GM21526 (cell line): ENCODE measurements around the gene PKN3.
"Not testable (repeated sequence)": the region's sequence is repeated elsewhere in the genome, so short reads cannot be mapped to it uniquely, and the experiment has no call there.

Experiments used
- ATAC-seq: cut with Tn5 transposase; IDR thresholded peaks from one replicate; pipeline ENCODE4 v1.9.1; 2021; ENCODE audit warnings: moderate library complexity; ENCODE audit not compliant: unreplicated experiment, low FRiP score

The PKN3 gene

GRCh38 chr9:128702445-128702948, at the start of gene PKN3:
TSS of gene PKN3 (plus strand) at chr9:128702503. CDS start at chr9:128702916, 413 bp downstream.
- ATAC-seq, result peak; percentile 57

GRCh38 chr9:128653908-128654307, 48.4 kb upstream of the PKN3 start:
- ATAC-seq, result no peak

- no peak for ATAC-seq
These were observed 47.8 kb upstream of the PKN3 start for GRCh38 chr9:128654481-128654880.

GRCh38 chr9:128656416-128657343, 45.6 kb upstream of the PKN3 start, which contains the start of gene DYNC2I2:
TSS of gene DYNC2I2 (minus strand) at chr9:128656847. CDS start at chr9:128656726, 121 bp downstream.
- ATAC-seq, result peak; percentile 61

GRCh38 chr9:128657344-128657704, 45.0 kb upstream of the PKN3 start:
- no peak for ATAC-seq

- ATAC-seq, result no peak
These were observed 44.5 kb upstream of the PKN3 start for GRCh38 chr9:128657796-128658195.

- ATAC-seq, result not testable (repeated sequence)
These were observed 35.8 kb upstream of the PKN3 start for GRCh38 chr9:128666481-128666941.

GRCh38 chr9:128669786-128670185, 32.5 kb upstream of the PKN3 start:
- ATAC-seq, result no peak

- ATAC-seq, result no peak
These were observed 26.9 kb upstream of the PKN3 start for GRCh38 chr9:128675382-128675781.

GRCh38 chr9:128677794-128678193, 24.5 kb upstream of the PKN3 start:
- no peak for ATAC-seq

- ATAC-seq, result no peak
These were observed 18.8 kb upstream of the PKN3 start for GRCh38 chr9:128683340-128684064.

- ATAC-seq, result no peak
These were observed 18.3 kb upstream of the PKN3 start for GRCh38 chr9:128684065-128684324.

GRCh38 chr9:128684325-128685199, 17.7 kb upstream of the PKN3 start:
- no peak for ATAC-seq

GRCh38 chr9:128685636-128686489, 16.4 kb upstream of the PKN3 start:
- ATAC-seq, result no peak

GRCh38 chr9:128687453-128687852, 14.8 kb upstream of the PKN3 start:
- ATAC-seq, result no peak

- ATAC-seq, result peak; percentile 59
These were observed 13.6 kb upstream of the PKN3 start, which contains the start of gene SET for GRCh38 chr9:128688501-128689292. TSS of gene SET (plus strand) at chr9:128689222. CDS start at chr9:128689583, 361 bp downstream.

- ATAC-seq, result no peak
These were observed 13.0 kb upstream of the PKN3 start for GRCh38 chr9:128689293-128689774.

- no peak for ATAC-seq
These were observed 12.3 kb upstream of the PKN3 start for GRCh38 chr9:128689820-128690683.
